Forelimb muscle (tissue), 1 donor: Measurements from ENCODE around the gene SF3B2. TPM values are rescaled to one million over a fixed set of nuclear protein-coding genes. Genes with fewer than 3 reads are reported as not detected.
"Not testable (repeated sequence)": the region's sequence is repeated elsewhere in the genome, so short reads cannot be mapped to it uniquely, and the experiment has no call there.

Experiments used
- DNase-seq: peaks from one replicate; pipeline ENCODE4 v3.0.0-alpha.2; 2013; ENCODE audit warnings: low read depth
- polyA plus RNA-seq: library from polyadenylated mRNA; unstranded; fragments of 120-200 nt; gene quantifications from one replicate; pipeline ENCODE4 v1.2.1, GENCODE V29; 2013; ENCODE audit not compliant: insufficient read length

SF3B2 gene
- polyA plus RNA-seq, 1 donor: 121 TPM

DNA sequence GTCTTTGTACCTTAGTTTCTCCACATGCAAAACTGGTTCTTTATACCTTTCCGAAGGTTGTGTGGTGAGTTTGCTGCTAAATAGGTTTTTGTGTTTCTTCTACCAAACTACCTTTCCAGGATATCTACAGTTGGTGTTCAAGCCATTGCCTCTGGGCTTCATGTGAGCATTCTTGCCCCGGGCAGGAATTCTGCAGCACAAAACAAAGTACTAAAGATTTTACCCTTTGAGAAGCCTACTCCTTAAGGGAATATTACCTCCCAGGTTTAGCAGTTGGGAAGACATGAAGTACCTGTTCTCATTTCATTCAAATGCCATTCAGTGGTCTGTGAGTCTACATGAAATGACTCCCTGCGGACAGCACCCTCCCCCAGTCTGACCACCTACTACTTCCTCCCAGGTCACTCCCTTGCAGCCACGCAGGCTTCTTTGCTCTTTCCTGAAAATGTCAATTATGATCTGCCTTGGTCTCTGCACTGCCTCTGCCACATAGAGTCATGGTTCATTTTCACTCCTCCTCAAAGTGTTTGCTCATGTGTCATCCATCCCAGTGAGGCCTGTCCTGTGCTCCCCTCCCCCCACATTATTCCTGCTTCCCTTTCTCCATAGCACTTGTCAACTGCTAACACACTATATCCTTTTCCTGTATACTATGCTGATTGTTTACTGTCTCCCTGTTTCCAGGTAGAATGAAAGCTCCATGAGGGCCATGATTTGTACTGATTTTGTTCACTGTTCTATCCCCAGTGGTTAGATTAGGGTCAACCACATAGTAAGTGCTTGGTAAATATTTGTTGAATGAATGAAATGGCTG is 54.8 kb downstream of the SF3B2 start:
- DNase-seq: no peak

DNA sequence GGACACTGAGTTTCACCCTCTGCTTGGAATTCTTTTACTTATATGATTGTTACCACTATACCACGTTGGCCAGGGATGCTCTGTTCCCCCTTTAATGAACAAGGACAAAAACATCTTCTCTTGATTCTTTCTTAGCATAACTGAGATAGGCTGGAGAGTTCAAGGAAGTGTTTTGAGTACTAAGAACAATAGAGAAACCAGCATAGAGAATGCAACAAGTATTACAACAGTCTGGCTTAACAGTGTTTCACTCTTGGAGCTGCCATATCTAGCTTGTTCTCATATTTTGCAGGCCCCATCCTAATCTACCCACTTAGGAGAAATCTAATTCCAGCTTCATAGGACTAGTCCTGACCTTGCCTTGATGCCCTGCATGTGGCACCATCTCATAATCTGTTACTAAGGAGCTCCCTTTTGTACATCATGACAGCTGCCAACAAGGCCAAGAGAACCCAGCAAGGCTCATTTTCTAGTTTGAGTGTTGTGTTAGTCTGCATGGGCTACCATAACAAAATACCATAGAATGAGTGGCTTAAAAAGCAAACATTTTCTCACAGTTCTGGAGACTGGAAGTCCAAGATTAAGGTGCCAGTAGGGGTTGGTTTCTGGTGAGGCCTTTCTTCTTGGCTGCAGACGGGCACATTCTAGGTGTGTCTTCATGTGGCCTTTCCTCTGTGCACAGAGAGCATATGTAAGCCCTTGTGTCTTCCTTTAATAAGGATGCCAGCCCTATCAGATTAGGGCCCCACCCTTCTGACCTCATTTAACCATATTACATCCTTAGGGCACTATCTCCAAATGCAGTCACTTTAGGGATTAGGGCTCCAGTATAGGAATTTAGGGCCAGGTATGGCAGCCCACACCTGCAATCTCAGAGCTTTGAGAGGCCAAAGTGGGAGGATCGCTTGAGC is 55.7 kb downstream of the SF3B2 start:
- no peak for DNase-seq

DNA sequence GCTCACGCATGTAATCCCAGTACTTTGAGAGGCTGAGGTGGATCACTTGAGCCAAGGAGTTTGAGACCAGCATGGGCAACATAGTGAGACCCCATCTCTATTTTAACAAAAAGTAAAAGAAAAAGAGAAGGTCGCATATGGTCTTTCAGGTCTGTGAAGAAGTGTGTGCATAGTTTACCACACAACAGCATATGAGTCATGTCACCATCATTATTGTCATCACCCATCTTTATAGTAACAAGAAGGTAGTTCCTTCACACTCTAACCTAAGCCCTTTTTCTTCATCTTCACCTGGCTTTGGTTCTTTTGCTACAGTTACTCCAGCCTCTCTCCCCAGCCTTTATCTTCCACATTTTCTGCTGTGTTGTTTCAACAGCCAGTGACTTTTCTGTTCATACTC is 57.1 kb downstream of the SF3B2 start:
- DNase-seq: no peak

DNA sequence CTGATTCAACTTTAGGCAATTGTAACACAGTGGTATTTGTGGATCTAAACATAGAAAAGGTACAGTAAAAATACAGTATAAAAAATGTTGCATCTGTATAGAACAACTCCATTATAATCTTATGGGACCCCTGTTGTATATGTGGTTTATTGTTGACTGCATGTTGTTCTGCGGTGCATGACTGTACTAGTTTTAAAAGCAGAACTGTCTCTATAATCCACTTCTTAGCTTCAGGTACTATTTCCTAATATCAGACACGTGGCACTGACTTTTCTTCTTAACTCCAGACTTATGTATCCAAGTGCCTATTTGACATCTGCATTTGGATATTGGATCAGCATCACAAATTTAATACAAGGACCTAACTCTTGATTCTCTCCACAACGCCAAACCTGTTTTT is 59.0 kb downstream of the SF3B2 start:
- DNase-seq: no peak

DNA sequence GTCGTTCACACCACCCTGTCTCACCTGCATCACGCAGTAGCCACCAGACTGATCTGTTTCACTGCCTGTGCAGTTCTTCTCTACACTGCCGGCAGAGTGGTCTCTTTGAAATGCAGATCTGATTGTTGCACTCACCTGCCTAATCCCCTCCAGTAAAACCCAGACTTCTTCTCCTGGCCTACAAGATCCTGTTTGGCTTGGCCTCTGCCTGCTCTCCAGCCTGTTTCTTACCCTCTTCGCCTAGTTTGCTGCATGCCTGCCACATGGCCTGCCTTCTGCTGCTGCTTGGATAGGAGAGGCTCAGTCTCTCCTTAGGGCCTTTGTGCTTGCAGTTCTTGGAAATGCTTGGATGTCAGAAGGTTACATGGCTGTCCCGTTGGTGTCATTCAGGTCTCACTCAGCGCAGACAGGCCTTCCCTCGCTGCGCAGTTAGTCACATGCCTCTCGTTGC is 59.9 kb downstream of the SF3B2 start:
- DNase-seq: no peak

DNA sequence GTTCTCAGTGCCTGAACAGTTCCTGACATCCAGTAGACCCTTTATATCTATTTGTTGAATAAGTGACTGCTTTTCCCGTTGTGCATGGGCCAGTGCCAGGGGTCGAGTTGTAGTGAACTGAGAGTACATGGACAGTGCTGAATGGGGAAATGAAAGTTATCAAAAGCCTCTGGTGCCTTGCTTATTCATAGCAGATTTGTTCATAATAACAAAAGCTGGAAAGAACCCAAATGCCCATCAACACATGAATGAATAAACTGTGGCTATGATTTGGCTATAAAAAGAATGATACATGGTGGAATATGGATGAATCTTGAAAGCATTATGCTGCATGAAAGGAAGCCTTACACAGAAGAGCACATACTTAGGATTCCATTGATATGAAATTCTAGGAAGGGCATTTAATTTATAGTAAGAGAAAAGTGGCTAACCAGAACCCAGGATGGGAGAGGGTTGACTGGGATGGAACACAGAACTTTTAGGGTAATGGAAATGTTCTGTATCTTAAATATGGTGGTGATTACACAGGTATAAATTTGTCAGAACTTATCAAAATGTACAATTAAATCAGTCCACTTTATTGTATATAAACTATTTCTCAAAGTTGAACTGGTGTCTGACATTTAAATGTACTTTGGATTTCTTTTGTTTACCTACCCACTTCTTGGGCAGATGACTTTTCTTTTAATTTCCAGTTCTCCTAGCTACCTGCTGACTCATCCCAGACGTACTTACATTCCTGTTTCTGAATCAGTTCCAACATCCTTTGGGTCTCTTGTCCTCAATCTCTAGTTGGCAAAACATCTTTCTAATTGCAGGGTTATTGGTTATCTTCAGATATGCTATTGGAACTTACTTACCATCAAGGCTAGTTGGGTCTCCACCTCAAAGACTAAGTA is 60.7 kb downstream of the SF3B2 start:
- DNase-seq: no peak

DNA sequence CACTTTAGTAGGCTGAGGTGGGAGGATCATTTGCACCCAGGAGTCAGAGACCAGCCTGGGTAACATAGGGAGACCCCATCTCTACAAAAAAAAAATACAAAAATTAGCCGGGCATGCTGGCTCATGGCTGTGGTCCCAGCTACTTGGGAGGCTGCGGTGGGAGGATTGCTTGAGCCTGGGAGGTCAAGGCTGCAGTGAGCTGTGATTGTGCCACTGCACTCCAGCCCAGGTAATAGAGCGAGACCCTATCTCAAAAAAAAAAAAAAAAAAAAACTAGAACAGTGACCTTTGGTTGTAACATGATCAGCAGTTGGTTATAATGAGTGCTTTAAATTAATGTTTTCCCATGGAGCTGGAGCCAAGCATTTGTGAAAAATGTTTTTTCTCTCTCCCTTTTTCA is 62.8 kb downstream of the SF3B2 start:
- not testable (repeated sequence) for DNase-seq

DNA sequence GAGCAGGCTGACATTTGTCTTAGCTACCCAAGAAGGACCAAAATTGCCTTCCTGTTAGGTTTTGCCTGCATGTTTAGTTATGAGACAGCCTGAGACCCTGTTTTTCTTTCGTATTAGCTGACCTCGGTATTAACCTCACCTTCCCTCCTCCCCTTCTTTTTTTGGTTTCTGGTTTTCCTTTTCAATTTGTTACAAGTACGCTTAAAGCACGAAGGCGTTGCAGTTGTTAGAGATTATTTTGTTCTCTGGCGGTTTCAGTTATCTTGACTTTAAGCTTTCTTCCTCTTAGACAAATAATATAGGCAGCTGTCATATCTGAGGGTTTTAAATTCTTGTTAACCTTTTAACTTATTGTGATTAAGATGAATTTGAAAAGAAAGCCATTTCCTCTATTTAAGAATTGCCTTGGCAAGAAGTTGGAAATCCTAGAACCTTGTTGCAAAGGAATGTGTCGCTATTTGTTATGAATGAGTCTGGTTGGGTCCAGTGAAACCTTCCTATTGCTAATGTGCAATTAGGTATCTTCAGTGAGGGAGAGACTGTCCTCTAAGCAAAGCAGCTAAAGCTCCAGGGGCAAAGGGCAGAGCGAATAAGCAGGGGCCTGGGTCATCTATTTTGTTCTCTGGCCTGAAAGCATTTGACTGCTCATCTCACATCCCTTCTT is 63.6 kb downstream of the SF3B2 start:
- DNase-seq: no peak

DNA sequence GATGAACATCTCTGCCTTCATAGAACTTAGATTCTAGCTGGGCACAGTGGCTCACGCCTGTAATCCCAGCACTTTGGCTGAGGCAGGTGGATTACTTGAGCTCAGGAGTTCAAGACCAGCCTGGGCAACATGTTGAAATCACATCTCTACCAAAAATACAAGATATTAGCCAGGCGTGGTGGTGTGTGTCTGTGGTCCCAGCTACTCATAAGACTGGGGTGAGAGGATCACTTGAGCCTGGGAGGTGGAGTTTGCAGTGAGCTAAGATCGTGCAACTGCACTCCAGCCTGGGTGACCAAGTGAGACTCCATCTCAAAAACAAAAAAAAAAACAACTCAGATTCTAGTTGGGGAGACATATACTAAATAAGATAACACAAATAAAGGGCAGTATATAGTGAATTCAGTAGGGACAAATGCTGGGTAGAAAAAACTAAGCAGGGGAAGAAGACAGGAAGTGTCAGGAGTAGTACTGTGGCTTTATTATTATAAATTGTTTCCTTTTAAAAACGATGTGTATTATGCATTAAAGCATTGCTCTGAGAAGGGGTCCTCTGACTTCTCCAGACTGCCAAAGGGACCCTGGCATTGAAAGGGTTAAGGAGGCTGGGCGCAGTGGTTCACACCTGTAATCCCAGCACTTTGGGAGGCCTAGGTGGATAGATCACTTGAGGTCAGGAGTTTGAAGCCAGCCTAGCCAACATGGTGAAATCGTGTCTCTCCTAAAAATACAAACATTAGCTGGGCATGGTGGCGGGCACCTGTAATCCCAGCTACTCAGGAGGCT is 64.6 kb downstream of the SF3B2 start:
- DNase-seq: no peak

DNA sequence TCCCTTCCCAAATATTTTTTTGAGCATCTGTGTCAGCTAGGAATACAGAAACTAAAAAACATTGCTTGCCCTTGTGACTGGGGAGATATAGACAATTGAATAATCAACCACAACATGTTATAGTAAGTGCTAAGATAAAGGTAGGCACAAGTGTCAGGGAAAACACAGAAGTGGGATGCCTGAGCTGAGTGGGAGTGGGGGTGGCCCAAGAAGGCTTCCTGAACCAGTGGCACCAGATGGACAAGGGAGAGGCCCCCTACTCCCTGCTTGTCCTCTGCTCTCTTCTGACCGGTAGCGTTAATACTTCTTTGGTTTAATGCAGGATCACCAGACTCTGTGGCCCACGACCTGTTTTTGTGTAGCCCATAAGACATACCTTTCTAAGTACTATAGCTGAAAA is 66.7 kb downstream of the SF3B2 start:
- DNase-seq: no peak

Other genes with a start within 250 kb of the SF3B2 start
- 1.8 TPM for gene SNX32, start 218.4 kb upstream of the SF3B2 start, polyA plus RNA-seq
- 578 TPM for gene CFL1, start 194.2 kb upstream of the SF3B2 start, polyA plus RNA-seq
- gene MUS81, start 191.9 kb upstream of the SF3B2 start, polyA plus RNA-seq: 43.9 TPM
- 82.6 TPM for gene EFEMP2, start 179.6 kb upstream of the SF3B2 start, polyA plus RNA-seq
- 1.3 TPM for gene CTSW, start 172.5 kb upstream of the SF3B2 start, polyA plus RNA-seq
- 55.8 TPM for gene FIBP, start 163.9 kb upstream of the SF3B2 start, polyA plus RNA-seq
- 14.7 TPM for gene CCDC85B, start 161.7 kb upstream of the SF3B2 start, polyA plus RNA-seq
- not detected for gene FOSL1, start 152.0 kb upstream of the SF3B2 start, polyA plus RNA-seq
- 33.1 TPM for gene C11orf68, start 133.3 kb upstream of the SF3B2 start, polyA plus RNA-seq
- gene DRAP1, start 132.9 kb upstream of the SF3B2 start, polyA plus RNA-seq: 74.8 TPM
- gene TSGA10IP, start 106.9 kb upstream of the SF3B2 start, polyA plus RNA-seq: 0.25 TPM
- 36.2 TPM for gene SART1, start 90.6 kb upstream of the SF3B2 start, polyA plus RNA-seq
- gene EIF1AD, start 50.2 kb upstream of the SF3B2 start, polyA plus RNA-seq: 18.5 TPM
- 218 TPM for gene BANF1, start 49.9 kb upstream of the SF3B2 start, polyA plus RNA-seq
- not detected for gene CST6, start 40.4 kb upstream of the SF3B2 start, polyA plus RNA-seq
- gene CATSPER1, start 25.9 kb upstream of the SF3B2 start, polyA plus RNA-seq: 0.27 TPM
- gene GAL3ST3, start 3.2 kb upstream of the SF3B2 start, polyA plus RNA-seq: 0.78 TPM
- 28.3 TPM for gene PACS1, start 17.9 kb downstream of the SF3B2 start, polyA plus RNA-seq
- 19.0 TPM for gene KLC2, start 205.3 kb downstream of the SF3B2 start, polyA plus RNA-seq
- 89.7 TPM for gene RAB1B, start 216.3 kb downstream of the SF3B2 start, polyA plus RNA-seq
- 2.3 TPM for gene CNIH2, start 225.8 kb downstream of the SF3B2 start, polyA plus RNA-seq
- 48.9 TPM for gene YIF1A, start 236.8 kb downstream of the SF3B2 start, polyA plus RNA-seq
- not detected for gene TMEM151A, start 239.5 kb downstream of the SF3B2 start, polyA plus RNA-seq